Spleen (tissue), 7 donors: ENCODE measurements around the gene ANKRD44.

ENCODE experiments used
- POLR2A ChIP-seq, 3 donors: fragments of 450-650 bp; IDR thresholded peaks; one replicate each; pipeline ENCODE4 v1.5.1; 2017; ENCODE audit warnings: antibody characterized with exemption in 3 of 3, mild to moderate bottlenecking in 1 of 3
- TF ChIP-seq, protein P1 (sequence below), 11 experiments: fragments of 200-600 bp in 7 of 11; fragments of 450-650 bp in 4 of 11; sonication (generic) in 4 of 11; IDR thresholded peaks in 8 of 11; conservative IDR thresholded peaks in 3 of 11; 1 replicate in 7 of 11; 2 replicates in 4 of 11; pipeline versions ENCODE4 v1.4.0 to v1.8.0; 2016 to 2021; ENCODE audit warnings: antibody characterized with exemption in 11 of 11, inconsistent platforms in 4 of 11, mild to moderate bottlenecking in 1 of 11
- donor health status: DM: no; HTN: no; CAD: no; lungs with moderate emphysema.
- donor health status: DM: no; HTN: no; CAD: no.
- donor health status: DM: no; HTN: no; CAD: no.

DNA sequence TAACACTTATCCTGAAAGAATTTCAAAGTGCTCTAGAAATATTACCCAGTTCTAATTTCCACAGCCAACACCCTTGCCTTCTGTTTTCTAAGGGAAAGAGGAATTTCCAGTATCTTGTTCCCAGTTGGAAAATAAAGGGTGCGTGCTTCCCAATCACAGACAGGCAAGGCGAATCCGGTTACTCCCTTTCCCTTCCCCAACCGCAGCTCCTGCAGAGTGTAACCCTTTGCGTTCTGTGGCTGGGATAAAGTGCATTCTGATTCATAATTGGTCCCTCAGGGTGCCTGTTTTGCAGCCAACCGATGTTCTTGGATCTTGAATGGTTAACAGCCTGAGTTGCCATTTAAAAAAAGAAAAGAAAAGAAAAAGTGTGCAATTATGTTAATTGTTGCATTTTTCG lies 343.5 kb downstream of the ANKRD44 start:
- TF ChIP-seq, protein P1, sequence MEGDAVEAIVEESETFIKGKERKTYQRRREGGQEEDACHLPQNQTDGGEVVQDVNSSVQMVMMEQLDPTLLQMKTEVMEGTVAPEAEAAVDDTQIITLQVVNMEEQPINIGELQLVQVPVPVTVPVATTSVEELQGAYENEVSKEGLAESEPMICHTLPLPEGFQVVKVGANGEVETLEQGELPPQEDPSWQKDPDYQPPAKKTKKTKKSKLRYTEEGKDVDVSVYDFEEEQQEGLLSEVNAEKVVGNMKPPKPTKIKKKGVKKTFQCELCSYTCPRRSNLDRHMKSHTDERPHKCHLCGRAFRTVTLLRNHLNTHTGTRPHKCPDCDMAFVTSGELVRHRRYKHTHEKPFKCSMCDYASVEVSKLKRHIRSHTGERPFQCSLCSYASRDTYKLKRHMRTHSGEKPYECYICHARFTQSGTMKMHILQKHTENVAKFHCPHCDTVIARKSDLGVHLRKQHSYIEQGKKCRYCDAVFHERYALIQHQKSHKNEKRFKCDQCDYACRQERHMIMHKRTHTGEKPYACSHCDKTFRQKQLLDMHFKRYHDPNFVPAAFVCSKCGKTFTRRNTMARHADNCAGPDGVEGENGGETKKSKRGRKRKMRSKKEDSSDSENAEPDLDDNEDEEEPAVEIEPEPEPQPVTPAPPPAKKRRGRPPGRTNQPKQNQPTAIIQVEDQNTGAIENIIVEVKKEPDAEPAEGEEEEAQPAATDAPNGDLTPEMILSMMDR (IDR thresholded peaks at IDR 0.05 in 8 of 11, conservative IDR thresholded peaks at IDR 0.05 in 3 of 11): no peak
- TF ChIP-seq POLR2A (IDR thresholded peaks at IDR 0.05): no peak
